ENCODE data around the gene COPB2. TPM values are rescaled to one million over a fixed set of nuclear protein-coding genes. Genes with fewer than 3 reads are reported as not detected.

COPB2 gene
- total and polyA plus RNA-seq, 2 donors (not counting 1 experiment from before 2014, with no cell fraction given), result 15.9 to 75.4 TPM

GRCh38 chr3:139324456-139324855 is 65.0 kb downstream of the COPB2 start:
- Histone ChIP-seq H4K20me1 (ENCODE audit: control insufficient read depth, insufficient read depth, low read length, poor library complexity, severe bottlenecking) (no peaks in the 10 kb centered on the region), H3K27me3 (replicated peaks in 1 of 4; ENCODE audit: control extremely low read depth in 1 of 4, control insufficient read depth in 3 of 4, insufficient read depth in 4 of 4, low read length in 3 of 4) (peaks cover 0 to 4% (median under 1%) of the 10 kb centered on the region in 4 experiments), H2AFZ (ENCODE audit: insufficient read depth, low read depth, low read length, poor library complexity, severe bottlenecking) (no peak overlapping the region), H3K4me2 (replicated peaks; ENCODE audit: low read depth, low read length, poor library complexity, severe bottlenecking) (no peak overlapping the region), H3K4me1 (ENCODE audit: control insufficient read depth in 2 of 2, insufficient read depth in 2 of 2, low read length in 2 of 2) (peaks cover 5 to 6% of the 10 kb centered on the region in 2 donors), H3K9ac (ENCODE audit: low read length) (no peak overlapping the region), H3K27ac (ENCODE audit: low read length in 2 of 2) (no peak overlapping the region), H3K9me3 (ENCODE audit: control extremely low read depth in 1 of 3, control insufficient read depth in 2 of 3, insufficient read depth in 1 of 3, low read length in 2 of 3) (no peaks in the 10 kb centered on the region), H3K79me2 (ENCODE audit: control insufficient read depth, insufficient read depth, low read length) (no peaks in the 10 kb centered on the region), H3K36me3 (replicated peaks in 1 of 2; ENCODE audit: control extremely low read depth in 1 of 2, control insufficient read depth in 1 of 2, extremely low read depth in 1 of 2, insufficient read depth in 2 of 2, low read length in 1 of 2) (no peaks in the 10 kb centered on the region), H3K4me3 (ENCODE audit: control extremely low read depth in 1 of 5, extremely low read depth in 1 of 5, insufficient read depth in 1 of 5, low read depth in 2 of 5, low read length in 4 of 5) (no peak overlapping the region)
- intact Hi-C loops (cut with micrococcal nuclease), result no loop called here
- ChIA-PET POLR2A (no interaction called here), CTCF (no interaction called here)
- Mint-ChIP-seq H3K27me3 (peaks cover 20% of the 10 kb centered on the region), H3K4me1 (peaks cover 5% of the 10 kb centered on the region), H3K9me3 (ENCODE audit: insufficient read depth) (no peaks in the 10 kb centered on the region), H3K27ac (no peak overlapping the region), H3K4me3 (no peak overlapping the region)
- ATAC-seq (ENCODE audit: low read depth) (no peak), DNase-seq (no peak)
- WGBS (ENCODE audit: insufficient coverage), result 79% methylated on average over 2 of the region's 5 CpGs
- no peak for TF ChIP-seq EZH2 (IDR thresholded peaks at IDR 0.05; ENCODE audit: borderline replicate concordance, insufficient read depth, low read depth, low read length, poor library complexity, severe bottlenecking)
- no peak for TF ChIP-seq CTCF (IDR thresholded peaks at IDR 0.05)

GRCh38 chr3:139323146-139323545 is 66.3 kb downstream of the COPB2 start:
- no peak for ATAC-seq (ENCODE audit: low read depth)
- Mint-ChIP-seq H3K4me3 (no peak overlapping the region), H3K4me1 (no peaks in the 10 kb centered on the region), H3K27me3 (peaks cover 21% of the 10 kb centered on the region), H3K9me3 (ENCODE audit: insufficient read depth) (no peaks in the 10 kb centered on the region), H3K27ac (no peak overlapping the region)
- no peaks in the 10 kb centered on the region for H3K4me1 ChIP-seq (ENCODE audit: control insufficient read depth in 2 of 2, insufficient read depth in 2 of 2, low read length in 2 of 2)
- H3K4me3 ChIP-seq (ENCODE audit: control extremely low read depth in 1 of 5, extremely low read depth in 1 of 5, insufficient read depth in 1 of 5, low read depth in 2 of 5, low read length in 4 of 5), result no peak overlapping the region
- H3K27me3 ChIP-seq (replicated peaks in 1 of 4; ENCODE audit: control extremely low read depth in 1 of 4, control insufficient read depth in 3 of 4, insufficient read depth in 4 of 4, low read length in 3 of 4), result peaks cover 0 to 2% (median 0%) of the 10 kb centered on the region in 4 experiments
- no peaks in the 10 kb centered on the region for H3K36me3 ChIP-seq (replicated peaks in 1 of 2; ENCODE audit: control extremely low read depth in 1 of 2, control insufficient read depth in 1 of 2, extremely low read depth in 1 of 2, insufficient read depth in 2 of 2, low read length in 1 of 2)
- no peak overlapping the region for H3K4me2 ChIP-seq (replicated peaks; ENCODE audit: low read depth, low read length, poor library complexity, severe bottlenecking)
- intact Hi-C loops (cut with micrococcal nuclease), result no loop called here
- ChIA-PET POLR2A (no interaction called here), CTCF (no interaction called here)
- H3K79me2 ChIP-seq (ENCODE audit: control insufficient read depth, insufficient read depth, low read length), result no peaks in the 10 kb centered on the region
- TF ChIP-seq CTCF (IDR thresholded peaks at IDR 0.05) (no peak), EZH2 (IDR thresholded peaks at IDR 0.05; ENCODE audit: borderline replicate concordance, insufficient read depth, low read depth, low read length, poor library complexity, severe bottlenecking) (no peak)
- no peak overlapping the region for H3K9ac ChIP-seq (ENCODE audit: low read length)
- DNase-seq, result no peak
- H4K20me1 ChIP-seq (ENCODE audit: control insufficient read depth, insufficient read depth, low read length, poor library complexity, severe bottlenecking), result no peaks in the 10 kb centered on the region
- 94% methylated on average over 6 of the region's 7 CpGs for WGBS (ENCODE audit: insufficient coverage)
- no peaks in the 10 kb centered on the region for H3K9me3 ChIP-seq (ENCODE audit: control extremely low read depth in 1 of 3, control insufficient read depth in 2 of 3, insufficient read depth in 1 of 3, low read length in 2 of 3)
- no peak overlapping the region for H3K27ac ChIP-seq (ENCODE audit: low read length in 2 of 2)
- no peak overlapping the region for H2AFZ ChIP-seq (ENCODE audit: insufficient read depth, low read depth, low read length, poor library complexity, severe bottlenecking)

Data from B cell (primary cell).